HUES6 (cell line): ENCODE results near the gene SDK2.

Source experiments
- H3K27ac ChIP-seq: 2 replicates; pipeline ENCODE4 v1.7.0; 2013; ENCODE audit warnings: low read depth, mild to moderate bottlenecking, low read length, inconsistent platforms
- H3K27me3 ChIP-seq: 2 replicates; pipeline ENCODE4 v1.6.1; 2013; ENCODE audit warnings: low read length; ENCODE audit not compliant: control insufficient read depth, insufficient read depth
- H3K36me3 ChIP-seq: 2 replicates; pipeline ENCODE4 v1.6.1; 2013; ENCODE audit warnings: low read length; ENCODE audit not compliant: control insufficient read depth, insufficient read depth
- H3K4me1 ChIP-seq: 2 replicates; pipeline ENCODE4 v1.6.1; 2013; ENCODE audit warnings: low read length; ENCODE audit not compliant: control insufficient read depth, insufficient read depth
- H3K4me3 ChIP-seq: 2 replicates; pipeline ENCODE4 v1.5.1; 2013; ENCODE audit warnings: low read depth, low read length
- H3K9ac ChIP-seq: one replicate; pipeline ENCODE4 v1.6.1; 2013; ENCODE audit warnings: mild to moderate bottlenecking, low read length
- H3K9me3 ChIP-seq: 2 replicates; pipeline ENCODE4 v1.6.1; 2013; ENCODE audit warnings: low read depth, low read length; ENCODE audit not compliant: control insufficient read depth, insufficient read depth

Gene SDK2

GRCh38 chr17:73650617-73651200, 6.5 kb upstream of the SDK2 start:
- Histone ChIP-seq H3K9me3 (peaks cover 12% of the 10 kb centered on the region), H3K36me3 (no peaks in the 10 kb centered on the region), H3K9ac (no peak overlapping the region), H3K4me3 (no peak overlapping the region), H3K27ac (no peak overlapping the region), H3K27me3 (peaks cover 43% of the 10 kb centered on the region), H3K4me1 (peaks cover 13% of the 10 kb centered on the region)

- Histone ChIP-seq H3K4me3 (no peak overlapping the region), H3K27me3 (peaks cover 47% of the 10 kb centered on the region)
These were observed 5.9 kb upstream of the SDK2 start for GRCh38 chr17:73650140-73650539.

GRCh38 chr17:73648974-73649373, 4.7 kb upstream of the SDK2 start:
- H3K27ac ChIP-seq: no peak overlapping the region
- peaks cover 53% of the 10 kb centered on the region for H3K27me3 ChIP-seq
- no peak overlapping the region for H3K4me3 ChIP-seq
- H3K9ac ChIP-seq: no peak overlapping the region
- peaks cover 6% of the 10 kb centered on the region for H3K9me3 ChIP-seq
- peaks cover 13% of the 10 kb centered on the region for H3K4me1 ChIP-seq
- no peaks in the 10 kb centered on the region for H3K36me3 ChIP-seq

More at GRCh38 chr17:73650140-73650539, 5.9 kb upstream of the SDK2 start:
- no peak overlapping the region for H3K27ac ChIP-seq
- peaks cover 12% of the 10 kb centered on the region for H3K9me3 ChIP-seq
- no peak overlapping the region for H3K9ac ChIP-seq
- H3K36me3 ChIP-seq: no peaks in the 10 kb centered on the region
- H3K4me1 ChIP-seq: peaks cover 13% of the 10 kb centered on the region

- peaks cover 58% of the 10 kb centered on the region for H3K27me3 ChIP-seq
These were observed 4.2 kb upstream of the SDK2 start for GRCh38 chr17:73648543-73648820.

GRCh38 chr17:73647772-73648542, 3.7 kb upstream of the SDK2 start:
- Histone ChIP-seq H3K27me3 (peaks cover 63% of the 10 kb centered on the region), H3K4me1 (peaks cover 11% of the 10 kb centered on the region), H3K36me3 (no peaks in the 10 kb centered on the region), H3K4me3 (no peak overlapping the region), H3K9ac (no peak overlapping the region), H3K27ac (no peak overlapping the region), H3K9me3 (no peaks in the 10 kb centered on the region)

More at GRCh38 chr17:73648543-73648820, 4.2 kb upstream of the SDK2 start:
- H3K36me3 ChIP-seq: no peaks in the 10 kb centered on the region
- H3K4me1 ChIP-seq: peaks cover 13% of the 10 kb centered on the region
- H3K9ac ChIP-seq: no peak overlapping the region
- H3K4me3 ChIP-seq: no peak overlapping the region
- peaks cover 1% of the 10 kb centered on the region; the same call in 1 of the 2 replicates for H3K9me3 ChIP-seq
- H3K27ac ChIP-seq: no peak overlapping the region

- Histone ChIP-seq H3K4me3 (no peak overlapping the region), H3K9me3 (no peaks in the 10 kb centered on the region), H3K4me1 (peaks cover 15% of the 10 kb centered on the region), H3K9ac (no peak overlapping the region), H3K36me3 (no peaks in the 10 kb centered on the region), H3K27ac (no peak overlapping the region), H3K27me3 (peaks cover 70% of the 10 kb centered on the region)
These were observed 3.1 kb upstream of the SDK2 start for GRCh38 chr17:73647301-73647695.

GRCh38 chr17:73646409-73647300, 2.4 kb upstream of the SDK2 start:
- Histone ChIP-seq H3K4me1 (peaks cover 21% of the 10 kb centered on the region), H3K9ac (no peak overlapping the region), H3K9me3 (no peaks in the 10 kb centered on the region), H3K4me3 (no peak overlapping the region), H3K27me3 (peaks cover 76% of the 10 kb centered on the region), H3K27ac (no peak overlapping the region), H3K36me3 (no peaks in the 10 kb centered on the region)

- Histone ChIP-seq H3K9ac (no peak overlapping the region), H3K4me1 (peaks cover 24% of the 10 kb centered on the region), H3K4me3 (peak overlapping the region; percentile 63), H3K27ac (no peak overlapping the region), H3K9me3 (no peaks in the 10 kb centered on the region), H3K36me3 (no peaks in the 10 kb centered on the region), H3K27me3 (peaks cover 85% of the 10 kb centered on the region)
These were observed 1.0 kb upstream of the SDK2 start for GRCh38 chr17:73645050-73645871.

GRCh38 chr17:73643852-73644144, 447 bp downstream of the SDK2 start:
- no peaks in the 10 kb centered on the region for H3K9me3 ChIP-seq
- peaks cover 77% of the 10 kb centered on the region for H3K27me3 ChIP-seq
- H3K4me1 ChIP-seq: peaks cover 29% of the 10 kb centered on the region
- peak overlapping the region; percentile 63 for H3K4me3 ChIP-seq
- peak overlapping the region; percentile 11 for H3K9ac ChIP-seq
- no peaks in the 10 kb centered on the region for H3K36me3 ChIP-seq
- no peak overlapping the region for H3K27ac ChIP-seq

- H3K4me3 ChIP-seq: peak overlapping the region; percentile 63
- peak overlapping the region; percentile 11 for H3K9ac ChIP-seq
- no peaks in the 10 kb centered on the region for H3K36me3 ChIP-seq
- peaks cover 29% of the 10 kb centered on the region for H3K4me1 ChIP-seq
- no peak overlapping the region for H3K27ac ChIP-seq
- H3K27me3 ChIP-seq: peaks cover 72% of the 10 kb centered on the region
- H3K9me3 ChIP-seq: no peaks in the 10 kb centered on the region
These were observed 1.0 kb downstream of the SDK2 start for GRCh38 chr17:73643001-73643851.
